GM12878 (cell line): ENCODE data around the gene ACTL7A. TPM values are rescaled to one million over a fixed set of nuclear protein-coding genes. Genes with fewer than 3 reads are reported as not detected.

Experiments
- ATAC-seq: fragments of 200-7000 bp; cut with Tn5 transposase; 3 replicates; pipeline ENCODE4 v1.9.1; 2020; ENCODE audit warnings: mild to moderate bottlenecking, moderate library complexity
- BruUV-seq: library from RNA; stranded (reverse); fragments of 400-500 nt; replicated peaks from 2 replicates; lab custom pipeline; 2021; lab: Mats Ljungman, UMichigan
- CTCF ChIA-PET: fragments of 300-600 bp; sonication (Branson Sonifier 250); formaldehyde crosslinking; extraction: SDS; loops from one replicate; lab custom pipeline; 2021; ENCODE audit warnings: inconsistent platforms; lab: Yijun Ruan, JAX
- POLR2A ChIA-PET: fragments of 350-600 bp; formaldehyde crosslinking; extraction: SDS; loops from one replicate; lab custom pipeline; 2021; ENCODE audit warnings: inconsistent platforms; lab: Charles Lee
- RAD21 ChIA-PET: fragments of 300-600 bp; sonication (Branson Sonifier 250); formaldehyde crosslinking; loops from one replicate; lab custom pipeline; 2023; ENCODE audit warnings: antibody characterized with exemption; ENCODE audit not compliant: unreplicated experiment; lab: Charles Lee
- SMC1A ChIA-PET: fragments of 300-600 bp; sonication (Branson Sonifier 250); formaldehyde crosslinking; loops from one replicate; lab custom pipeline; 2023; ENCODE audit not compliant: unreplicated experiment, uncharacterized antibody; lab: Charles Lee
- DNase-seq: peaks from one replicate; pipeline ENCODE4 v3.0.0-alpha.2; 2011; ENCODE audit warnings: low read depth, low spot score
- FAIRE-seq: peaks from 3 replicates; lab custom pipeline; 2011; peaks lifted over from hg19 to GRCh38; lab: Jason Lieb, UNC
- H2AFZ ChIP-seq: 2 replicates; pipeline ENCODE4 v1.6.0; 2011; ENCODE audit warnings: low read depth, low read length, control low read depth; ENCODE audit not compliant: control insufficient read depth
- H3K27ac ChIP-seq: 2 replicates; pipeline ENCODE4 v1.5.1; 2011; ENCODE audit warnings: control low read depth; ENCODE audit not compliant: control insufficient read depth, insufficient read depth
- H3K27me3 ChIP-seq, 2 experiments: replicated peaks in 1 of 2; 2 replicates each; pipeline versions ENCODE4 v1.6.0 to v1.6.1; 2011; ENCODE audit warnings: low read length in 1 of 2; ENCODE audit not compliant: control insufficient read depth in 2 of 2, insufficient read depth in 2 of 2
- H3K36me3 ChIP-seq, 2 experiments: 2 replicates each; pipeline ENCODE4 v1.5.1; 2011; ENCODE audit warnings: low read length in 1 of 2; ENCODE audit not compliant: control insufficient read depth in 2 of 2, insufficient read depth in 2 of 2
- H3K4me1 ChIP-seq: 2 replicates; pipeline ENCODE4 v1.6.1; 2011; ENCODE audit warnings: mild to moderate bottlenecking, low read length, moderate library complexity, mixed read lengths; ENCODE audit not compliant: control insufficient read depth, insufficient read depth
- H3K4me2 ChIP-seq: 2 replicates; pipeline ENCODE4 v1.6.0; 2011; ENCODE audit warnings: control low read depth; ENCODE audit not compliant: control insufficient read depth, insufficient read depth
- H3K4me3 ChIP-seq: fragments of 200-600 bp; sonication (generic); 2 replicates; pipeline ENCODE4 v1.5.1; 2016
- H3K79me2 ChIP-seq: 2 replicates; pipeline ENCODE4 v1.6.0; 2011; ENCODE audit warnings: low read length; ENCODE audit not compliant: control insufficient read depth, insufficient read depth
- H3K9ac ChIP-seq: 2 replicates; pipeline ENCODE4 v1.8.0; 2011; ENCODE audit warnings: low read length, control low read depth, mixed read lengths; ENCODE audit not compliant: control insufficient read depth, insufficient read depth
- H3K9me3 ChIP-seq: replicated peaks from 3 replicates; pipeline ENCODE4 v1.5.1; 2011; ENCODE audit warnings: mild to moderate bottlenecking, low read length; ENCODE audit not compliant: control insufficient read depth, insufficient read depth
- H4K20me1 ChIP-seq: 2 replicates; pipeline ENCODE4 v1.6.0; 2011; ENCODE audit not compliant: control insufficient read depth, insufficient read depth
- EP300 ChIP-seq, 2 experiments: fragments of 150-350 bp in 1 of 2; IDR thresholded peaks; 2 replicates each; pipeline ENCODE4 v1.6.1; 2011 to 2012; ENCODE audit warnings: low read depth in 2 of 2, low read length in 2 of 2, borderline replicate concordance in 1 of 2, improper control_type of control experiment in 1 of 2, inconsistent platforms in 1 of 2; ENCODE audit not compliant: control insufficient read depth in 1 of 2
- ESRRA ChIP-seq: IDR thresholded peaks from 2 replicates; pipeline ENCODE4 v1.6.1; 2012; ENCODE audit warnings: mild to moderate bottlenecking, low read length, improper control_type of control experiment
- ETV6 ChIP-seq, 2 experiments: fragments of 450-650 bp in 1 of 2; IDR thresholded peaks in 1 of 2; conservative IDR thresholded peaks in 1 of 2; 2 replicates each; pipeline ENCODE4 v1.6.1; 2014; ENCODE audit warnings: antibody characterized with exemption in 1 of 2, borderline replicate concordance in 1 of 2, low read depth in 1 of 2, mild to moderate bottlenecking in 1 of 2, moderate library complexity in 1 of 2
- MEF2A ChIP-seq: IDR thresholded peaks from 2 replicates; pipeline ENCODE4 v1.6.1; 2011; ENCODE audit warnings: low read depth, mild to moderate bottlenecking, low read length, moderate library complexity; ENCODE audit not compliant: insufficient read depth
- MXI1 ChIP-seq: fragments of 150-350 bp; IDR thresholded peaks from 2 replicates; pipeline ENCODE4 v1.6.1; 2011; ENCODE audit warnings: low read depth, mild to moderate bottlenecking, inconsistent platforms, low read length, improper control_type of control experiment
- NBN ChIP-seq: fragments of 450-650 bp; IDR thresholded peaks from 2 replicates; pipeline ENCODE4 v1.6.1; 2016
- NFIC ChIP-seq: IDR thresholded peaks from 2 replicates; pipeline ENCODE4 v1.6.1; 2012; ENCODE audit warnings: low read depth, mild to moderate bottlenecking, inconsistent platforms, low read length, moderate library complexity
- NFXL1 ChIP-seq: fragments of 450-650 bp; IDR thresholded peaks from 2 replicates; pipeline ENCODE4 v1.6.1; 2017; ENCODE audit warnings: antibody characterized with exemption, mild to moderate bottlenecking, borderline replicate concordance
- POLR2AphosphoS5 ChIP-seq: IDR thresholded peaks from 2 replicates; pipeline ENCODE4 v1.6.1; 2011; ENCODE audit warnings: mild to moderate bottlenecking, low read length, inconsistent platforms
- SIX5 ChIP-seq: IDR thresholded peaks from 2 replicates; pipeline ENCODE4 v1.6.1; 2011; ENCODE audit warnings: mild to moderate bottlenecking, low read depth, low read length, moderate library complexity; ENCODE audit not compliant: severe bottlenecking
- SPI1 ChIP-seq: IDR thresholded peaks from 2 replicates; pipeline ENCODE4 v1.6.1; 2011; ENCODE audit warnings: low read depth, mild to moderate bottlenecking, low read length, moderate library complexity, borderline replicate concordance; ENCODE audit not compliant: insufficient read depth
- SUPT20H ChIP-seq: IDR thresholded peaks from 2 replicates; pipeline ENCODE4 v1.6.1; 2011; ENCODE audit warnings: low read depth, mild to moderate bottlenecking, low read length, moderate library complexity, borderline replicate concordance; ENCODE audit not compliant: control insufficient read depth
- WGBS: methylation state at CpG from one replicate; pipeline ENCODE4 v1.1.6; 2016; ENCODE audit warnings: low lambda C conversion rate; ENCODE audit not compliant: insufficient replicate concordance, insufficient coverage; ENCODE audit errors: missing lambda C conversion rate; 5-methylcytosine and 5-hydroxymethylcytosine counted together
- in situ Hi-C: fragments of 300-500 bp; cut with MboI; formaldehyde crosslinking; loops from 9 replicates; pipeline ENCODE4 v1.14.3; 2018; ENCODE audit warnings: mixed read lengths
- intact Hi-C: fragments of 100-400 bp; cut with micrococcal nuclease; formaldehyde crosslinking; loops from one replicate; pipeline ENCODE4 v1.14.2; 2022; ENCODE audit not compliant: unreplicated experiment
- polyA plus RNA-seq, 11 experiments: library from polyadenylated mRNA; depleted of rRNA in 4 of 11; unstranded in 6 of 11; stranded (reverse) in 5 of 11; fragments of >200 nt; fragmentation: Nextera tagmentation in 4 of 11; fragmentation: Illumina TruSeq in 1 of 11; extraction: Ambion mirVana in 4 of 11; extraction: Trizol in 1 of 11; gene quantifications; 1 replicate in 1 of 11; 2 replicates in 10 of 11; pipeline versions ENCODE4 v1.2.1 to v1.2.3, GENCODE V29; 2011 to 2016; ENCODE audit warnings: inconsistent platforms in 2 of 11, missing spikeins in 2 of 11, low read depth in 1 of 11
- total RNA-seq, 4 experiments: library from RNA; depleted of rRNA in 3 of 4; stranded (reverse); fragments of >200 nt in 3 of 4; fragmentation: Illumina TruSeq in 1 of 4; extraction: Trizol in 1 of 4; gene quantifications; 2 replicates each; pipeline versions ENCODE4 v1.2.1 to v1.2.3, GENCODE V29; 2013 to 2021
- TF ChIP-seq, protein P1 (sequence below): fragments of 450-650 bp; IDR thresholded peaks from 2 replicates; pipeline ENCODE4 v1.6.1; 2017; ENCODE audit warnings: borderline replicate concordance
- TF ChIP-seq, protein P2 (sequence below): fragments of 450-650 bp; IDR thresholded peaks from 2 replicates; pipeline ENCODE4 v1.6.1; 2017; ENCODE audit warnings: mild to moderate bottlenecking, moderate library complexity
- TF ChIP-seq, protein P3 (sequence below): fragments of 450-650 bp; IDR thresholded peaks from 2 replicates; pipeline ENCODE4 v1.6.1; 2016; ENCODE audit warnings: mild to moderate bottlenecking
- TF ChIP-seq, protein P4 (sequence below): fragments of 450-650 bp; IDR thresholded peaks from 2 replicates; pipeline ENCODE4 v1.6.1; 2017; ENCODE audit warnings: mild to moderate bottlenecking

Gene ACTL7A
- total and polyA plus RNA-seq, 10 of the 15 experiments (the other 5 are each of a cell fraction or from before 2014, with no cell fraction given) = not detected

DNA sequence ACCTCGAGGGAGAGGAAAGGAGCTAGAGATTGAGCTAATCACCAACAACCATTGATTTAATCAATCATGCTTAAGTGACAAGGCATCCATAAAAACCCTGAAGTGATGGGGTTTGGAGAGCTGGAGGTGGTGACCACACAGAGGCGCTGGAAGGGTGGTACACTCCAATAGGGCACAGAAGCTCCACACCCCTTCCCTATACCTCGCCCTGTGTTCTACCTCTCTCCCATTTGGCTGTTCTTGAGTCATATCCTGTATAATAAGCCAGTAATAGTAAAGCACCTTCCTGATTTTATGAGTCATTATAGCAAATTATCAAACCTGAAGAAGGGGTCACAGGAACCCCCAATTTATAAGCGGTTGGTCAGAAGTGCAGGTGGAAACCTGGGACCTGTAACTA is 24.5 kb upstream of the ACTL7A start:
- no peak overlapping the region for H3K4me3 ChIP-seq
- ChIA-PET POLR2A (no interaction called here), SMC1A (no interaction called here), CTCF (no interaction called here), RAD21 (no interaction called here)
- no peaks in the 10 kb centered on the region for H4K20me1 ChIP-seq
- H3K9ac ChIP-seq = no peak overlapping the region
- no peak overlapping the region for H3K27ac ChIP-seq
- DNase-seq (no peak), ATAC-seq (no peak), FAIRE-seq (no peak)
- H3K4me2 ChIP-seq = no peak overlapping the region
- in situ Hi-C loops = no loop called here
- intact Hi-C loops = no loop called here
- 7% methylated on average over 4 of the region's 4 CpGs for WGBS
- no peak overlapping the region for H2AFZ ChIP-seq
- H3K36me3 ChIP-seq = no peaks in the 10 kb centered on the region
- H3K9me3 ChIP-seq = no peaks in the 10 kb centered on the region
- BruUV-seq = no TSS peak
- no peaks in the 10 kb centered on the region for H3K4me1 ChIP-seq
- H3K79me2 ChIP-seq = no peaks in the 10 kb centered on the region
- peaks cover 0 to 3% of the 10 kb centered on the region in 2 experiments; a peak in 1 of 4 replicates for H3K27me3 ChIP-seq
- TF ChIP-seq SIX5 (no peak), ETV6 (conservative IDR thresholded peaks at IDR 0.05 in 1 of 2, IDR thresholded peaks at IDR 0.05 in 1 of 2; ENCODE audit: borderline replicate concordance in 1 of 2, low read depth in 1 of 2) (no peak), MEF2A (no peak), ESRRA (no peak), SPI1 (no peak), MXI1 (no peak), NBN (no peak), SUPT20H (no peak), NFXL1 (no peak), POLR2AphosphoS5 (no peak), EP300 (IDR thresholded peaks at IDR 0.05; ENCODE audit: borderline replicate concordance in 1 of 2, control insufficient read depth in 1 of 2, low read depth in 2 of 2, low read length in 2 of 2) (no peak), NFIC (no peak)
- TF ChIP-seq, protein P1, sequence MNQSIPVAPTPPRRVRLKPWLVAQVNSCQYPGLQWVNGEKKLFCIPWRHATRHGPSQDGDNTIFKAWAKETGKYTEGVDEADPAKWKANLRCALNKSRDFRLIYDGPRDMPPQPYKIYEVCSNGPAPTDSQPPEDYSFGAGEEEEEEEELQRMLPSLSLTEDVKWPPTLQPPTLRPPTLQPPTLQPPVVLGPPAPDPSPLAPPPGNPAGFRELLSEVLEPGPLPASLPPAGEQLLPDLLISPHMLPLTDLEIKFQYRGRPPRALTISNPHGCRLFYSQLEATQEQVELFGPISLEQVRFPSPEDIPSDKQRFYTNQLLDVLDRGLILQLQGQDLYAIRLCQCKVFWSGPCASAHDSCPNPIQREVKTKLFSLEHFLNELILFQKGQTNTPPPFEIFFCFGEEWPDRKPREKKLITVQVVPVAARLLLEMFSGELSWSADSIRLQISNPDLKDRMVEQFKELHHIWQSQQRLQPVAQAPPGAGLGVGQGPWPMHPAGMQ = no peak
- TF ChIP-seq, protein P2, sequence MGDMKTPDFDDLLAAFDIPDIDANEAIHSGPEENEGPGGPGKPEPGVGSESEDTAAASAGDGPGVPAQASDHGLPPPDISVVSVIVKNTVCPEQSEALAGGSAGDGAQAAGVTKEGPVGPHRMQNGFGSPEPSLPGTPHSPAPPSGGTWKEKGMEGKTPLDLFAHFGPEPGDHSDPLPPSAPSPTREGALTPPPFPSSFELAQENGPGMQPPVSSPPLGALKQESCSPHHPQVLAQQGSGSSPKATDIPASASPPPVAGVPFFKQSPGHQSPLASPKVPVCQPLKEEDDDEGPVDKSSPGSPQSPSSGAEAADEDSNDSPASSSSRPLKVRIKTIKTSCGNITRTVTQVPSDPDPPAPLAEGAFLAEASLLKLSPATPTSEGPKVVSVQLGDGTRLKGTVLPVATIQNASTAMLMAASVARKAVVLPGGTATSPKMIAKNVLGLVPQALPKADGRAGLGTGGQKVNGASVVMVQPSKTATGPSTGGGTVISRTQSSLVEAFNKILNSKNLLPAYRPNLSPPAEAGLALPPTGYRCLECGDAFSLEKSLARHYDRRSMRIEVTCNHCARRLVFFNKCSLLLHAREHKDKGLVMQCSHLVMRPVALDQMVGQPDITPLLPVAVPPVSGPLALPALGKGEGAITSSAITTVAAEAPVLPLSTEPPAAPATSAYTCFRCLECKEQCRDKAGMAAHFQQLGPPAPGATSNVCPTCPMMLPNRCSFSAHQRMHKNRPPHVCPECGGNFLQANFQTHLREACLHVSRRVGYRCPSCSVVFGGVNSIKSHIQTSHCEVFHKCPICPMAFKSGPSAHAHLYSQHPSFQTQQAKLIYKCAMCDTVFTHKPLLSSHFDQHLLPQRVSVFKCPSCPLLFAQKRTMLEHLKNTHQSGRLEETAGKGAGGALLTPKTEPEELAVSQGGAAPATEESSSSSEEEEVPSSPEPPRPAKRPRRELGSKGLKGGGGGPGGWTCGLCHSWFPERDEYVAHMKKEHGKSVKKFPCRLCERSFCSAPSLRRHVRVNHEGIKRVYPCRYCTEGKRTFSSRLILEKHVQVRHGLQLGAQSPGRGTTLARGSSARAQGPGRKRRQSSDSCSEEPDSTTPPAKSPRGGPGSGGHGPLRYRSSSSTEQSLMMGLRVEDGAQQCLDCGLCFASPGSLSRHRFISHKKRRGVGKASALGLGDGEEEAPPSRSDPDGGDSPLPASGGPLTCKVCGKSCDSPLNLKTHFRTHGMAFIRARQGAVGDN = no peak
- TF ChIP-seq, protein P3, sequence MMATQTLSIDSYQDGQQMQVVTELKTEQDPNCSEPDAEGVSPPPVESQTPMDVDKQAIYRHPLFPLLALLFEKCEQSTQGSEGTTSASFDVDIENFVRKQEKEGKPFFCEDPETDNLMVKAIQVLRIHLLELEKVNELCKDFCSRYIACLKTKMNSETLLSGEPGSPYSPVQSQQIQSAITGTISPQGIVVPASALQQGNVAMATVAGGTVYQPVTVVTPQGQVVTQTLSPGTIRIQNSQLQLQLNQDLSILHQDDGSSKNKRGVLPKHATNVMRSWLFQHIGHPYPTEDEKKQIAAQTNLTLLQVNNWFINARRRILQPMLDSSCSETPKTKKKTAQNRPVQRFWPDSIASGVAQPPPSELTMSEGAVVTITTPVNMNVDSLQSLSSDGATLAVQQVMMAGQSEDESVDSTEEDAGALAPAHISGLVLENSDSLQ = no peak
- TF ChIP-seq, protein P4, sequence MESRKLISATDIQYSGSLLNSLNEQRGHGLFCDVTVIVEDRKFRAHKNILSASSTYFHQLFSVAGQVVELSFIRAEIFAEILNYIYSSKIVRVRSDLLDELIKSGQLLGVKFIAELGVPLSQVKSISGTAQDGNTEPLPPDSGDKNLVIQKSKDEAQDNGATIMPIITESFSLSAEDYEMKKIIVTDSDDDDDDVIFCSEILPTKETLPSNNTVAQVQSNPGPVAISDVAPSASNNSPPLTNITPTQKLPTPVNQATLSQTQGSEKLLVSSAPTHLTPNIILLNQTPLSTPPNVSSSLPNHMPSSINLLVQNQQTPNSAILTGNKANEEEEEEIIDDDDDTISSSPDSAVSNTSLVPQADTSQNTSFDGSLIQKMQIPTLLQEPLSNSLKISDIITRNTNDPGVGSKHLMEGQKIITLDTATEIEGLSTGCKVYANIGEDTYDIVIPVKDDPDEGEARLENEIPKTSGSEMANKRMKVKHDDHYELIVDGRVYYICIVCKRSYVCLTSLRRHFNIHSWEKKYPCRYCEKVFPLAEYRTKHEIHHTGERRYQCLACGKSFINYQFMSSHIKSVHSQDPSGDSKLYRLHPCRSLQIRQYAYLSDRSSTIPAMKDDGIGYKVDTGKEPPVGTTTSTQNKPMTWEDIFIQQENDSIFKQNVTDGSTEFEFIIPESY = no peak
